ENCODE results near the gene DNAI1.
"Not testable (repeated sequence)": the region's sequence is repeated elsewhere in the genome, so short reads cannot be mapped to it uniquely, and the experiment has no call there.

Gene DNAI1

GRCh38 chr9:34458013-34458958 lies at the start of gene DNAI1, which contains the start of gene FAM219A:
DNAI1 (plus strand) TSS chr9:34458805; CDS start chr9:34459006, 201 bp downstream.
FAM219A (minus strand) TSS chr9:34458570; CDS start chr9:34458263, 307 bp downstream.
- peak; percentile 99 for DNase-seq

- no peak for DNase-seq
Observed at GRCh38 chr9:34409154-34409553, 49.5 kb upstream of the DNAI1 start.

- no peak for DNase-seq
Observed at GRCh38 chr9:34412336-34412735, 46.3 kb upstream of the DNAI1 start.

GRCh38 chr9:34413231-34413852 lies 45.3 kb upstream of the DNAI1 start:
- no peak for DNase-seq

- no peak for DNase-seq
Observed at GRCh38 chr9:34417734-34418133, 40.9 kb upstream of the DNAI1 start.

GRCh38 chr9:34419716-34420504 lies 38.7 kb upstream of the DNAI1 start:
- no peak for DNase-seq

GRCh38 chr9:34426347-34427074 lies 32.1 kb upstream of the DNAI1 start:
- DNase-seq, result no peak

GRCh38 chr9:34428325-34428958 lies 30.2 kb upstream of the DNAI1 start:
- no peak for DNase-seq

- DNase-seq, result no peak
Observed at GRCh38 chr9:34430843-34431437, 27.7 kb upstream of the DNAI1 start.

- DNase-seq, result no peak
Observed at GRCh38 chr9:34431667-34432066, 26.9 kb upstream of the DNAI1 start.

- DNase-seq, result peak; percentile 62
Observed at GRCh38 chr9:34437006-34437925, 21.3 kb upstream of the DNAI1 start.

- DNase-seq, result not testable (repeated sequence)
Observed at GRCh38 chr9:34437926-34438307, 20.7 kb upstream of the DNAI1 start.

GRCh38 chr9:34438465-34438864 lies 20.1 kb upstream of the DNAI1 start:
- not testable (repeated sequence) for DNase-seq

GRCh38 chr9:34440017-34440416 lies 18.6 kb upstream of the DNAI1 start:
- no peak for DNase-seq

- DNase-seq, result no peak
Observed at GRCh38 chr9:34442770-34443169, 15.8 kb upstream of the DNAI1 start.

- no peak for DNase-seq
Observed at GRCh38 chr9:34443533-34443932, 15.1 kb upstream of the DNAI1 start.

GRCh38 chr9:34443976-34444375 lies 14.6 kb upstream of the DNAI1 start:
- DNase-seq, result no peak

GRCh38 chr9:34446468-34446891 lies 12.1 kb upstream of the DNAI1 start:
- no peak for DNase-seq

GRCh38 chr9:34446951-34447350 lies 11.7 kb upstream of the DNAI1 start:
- no peak for DNase-seq

GRCh38 chr9:34450644-34451043 lies 8.0 kb upstream of the DNAI1 start:
- DNase-seq, result no peak
